A549 (cell line): ENCODE measurements around the gene GNL1. TPM values are rescaled to one million over a fixed set of nuclear protein-coding genes. Genes with fewer than 3 reads are reported as not detected.

Experiments
- ATAC-seq, 2 experiments: fragments of 200-7000 bp in 1 of 2; fragments of >200 bp in 1 of 2; cut with Nextera tagmentation in 1 of 2; cut with Tn5 transposase in 1 of 2; 3 replicates each; pipeline versions ENCODE4 v1.8.0 to v1.9.1; 2018 to 2020; ENCODE audit warnings: mild to moderate bottlenecking in 1 of 2, moderate library complexity in 1 of 2
- CTCF ChIA-PET: fragments of 300-600 bp; sonication (Branson Sonifier 250); formaldehyde crosslinking; extraction: SDS; loops from one replicate; lab custom pipeline; 2021; ENCODE audit warnings: antibody characterized with exemption, inconsistent platforms; lab: Yijun Ruan, JAX
- POLR2A ChIA-PET: fragments of 350-600 bp; formaldehyde crosslinking; extraction: SDS; loops from one replicate; lab custom pipeline; 2021; ENCODE audit warnings: antibody characterized with exemption, inconsistent platforms; lab: Yijun Ruan, JAX
- DNase-seq, 2 experiments: peaks; one replicate each; pipeline versions ENCODE4 v3.0.0 to v3.0.0-alpha.2; 2011 to 2016; ENCODE audit warnings: low read depth in 1 of 2, low spot score in 1 of 2
- FAIRE-seq: peaks from 2 replicates; lab custom pipeline; 2011; peaks lifted over from hg19 to GRCh38; lab: Jason Lieb, UNC
- H3K27ac ChIP-seq, 2 experiments: fragments of >200 bp; sonication (Bioruptor Twin); formaldehyde crosslinking; 3 replicates each; pipeline ENCODE4 v1.5.1; 2016 to 2017
- H3K4me1 ChIP-seq: fragments of >200 bp; sonication (Bioruptor Twin); formaldehyde crosslinking; 3 replicates; pipeline ENCODE4 v1.6.1; 2016
- H3K4me2 ChIP-seq: fragments of >200 bp; sonication (Bioruptor Twin); formaldehyde crosslinking; 3 replicates; pipeline ENCODE4 v1.6.1; 2016
- H3K4me3 ChIP-seq: fragments of >200 bp; sonication (Bioruptor Twin); formaldehyde crosslinking; 3 replicates; pipeline ENCODE4 v1.5.1; 2016
- H3K9me3 ChIP-seq: fragments of >200 bp; sonication (Bioruptor Twin); formaldehyde crosslinking; 3 replicates; pipeline ENCODE4 v1.6.1; 2016
- EHF ChIP-seq: fragments of 250-450 bp; sonication (Bioruptor Pico); IDR thresholded peaks from 2 replicates; pipeline ENCODE4 v1.5.0; 2020; ENCODE audit warnings: mild to moderate bottlenecking
- FOSB ChIP-seq: fragments of 250-450 bp; sonication (Bioruptor Pico); IDR thresholded peaks from 2 replicates; pipeline ENCODE4 v1.5.0; 2020; ENCODE audit warnings: mild to moderate bottlenecking, moderate library complexity
- FOXS1 ChIP-seq: fragments of 250-450 bp; sonication (Bioruptor Pico); IDR thresholded peaks from 2 replicates; pipeline ENCODE4 v1.5.0; 2020; ENCODE audit warnings: mild to moderate bottlenecking, moderate library complexity
- HDAC2 ChIP-seq: fragments of 200-600 bp; sonication (generic); IDR thresholded peaks from 2 replicates; pipeline ENCODE4 v1.6.1; 2016
- HEYL ChIP-seq: fragments of 250-450 bp; sonication (Bioruptor Pico); IDR thresholded peaks from 2 replicates; pipeline ENCODE4 v1.8.0; 2021; ENCODE audit warnings: mild to moderate bottlenecking, moderate library complexity
- HOXA7 ChIP-seq: fragments of 250-450 bp; sonication (Bioruptor Pico); IDR thresholded peaks from 2 replicates; pipeline ENCODE4 v1.5.0; 2020; ENCODE audit warnings: mild to moderate bottlenecking, moderate library complexity
- HOXB13 ChIP-seq: fragments of 250-450 bp; sonication (Bioruptor Pico); IDR thresholded peaks from 2 replicates; pipeline ENCODE4 v1.5.0; 2020; ENCODE audit warnings: low read depth, mild to moderate bottlenecking, moderate library complexity
- HOXB5 ChIP-seq: fragments of 250-450 bp; sonication (Bioruptor Pico); IDR thresholded peaks from 2 replicates; pipeline ENCODE4 v1.5.0; 2020; ENCODE audit warnings: mild to moderate bottlenecking, moderate library complexity
- JUN ChIP-seq, 2 experiments: fragments of >200 bp; sonication (Bioruptor Twin); formaldehyde crosslinking; IDR thresholded peaks; 2 replicates in 1 of 2; 3 replicates in 1 of 2; pipeline ENCODE4 v1.6.1; 2016 to 2017
- KDM1A ChIP-seq: fragments of 200-600 bp; sonication (generic); IDR thresholded peaks from 2 replicates; pipeline ENCODE4 v1.6.1; 2016; ENCODE audit warnings: low read depth, mild to moderate bottlenecking
- KDM5A ChIP-seq: fragments of 200-600 bp; sonication (generic); IDR thresholded peaks from 2 replicates; pipeline ENCODE4 v1.6.1; 2016; ENCODE audit warnings: antibody characterized with exemption, mild to moderate bottlenecking
- MAFK ChIP-seq: fragments of 450-650 bp; IDR thresholded peaks from 2 replicates; pipeline ENCODE4 v1.6.1; 2014; ENCODE audit not compliant: partially characterized antibody
- PHF8 ChIP-seq: fragments of 200-600 bp; sonication (generic); IDR thresholded peaks from 2 replicates; pipeline ENCODE4 v1.6.1; 2016; ENCODE audit warnings: low read depth, mild to moderate bottlenecking, antibody characterized with exemption, moderate library complexity, borderline replicate concordance
- POLR2A ChIP-seq: IDR thresholded peaks from 2 replicates; pipeline ENCODE4 v1.6.1; 2012; ENCODE audit warnings: mild to moderate bottlenecking, low read length
- POLR2AphosphoS2 ChIP-seq: conservative IDR thresholded peaks from 2 replicates; pipeline ENCODE4 v1.6.1; 2012; ENCODE audit warnings: low read length, improper control_type of control experiment, inconsistent platforms
- RARB ChIP-seq: fragments of 250-450 bp; sonication (Bioruptor Pico); IDR thresholded peaks from 2 replicates; pipeline ENCODE4 v1.8.0; 2021; ENCODE audit warnings: mild to moderate bottlenecking, moderate library complexity
- RCOR1 ChIP-seq: fragments of 150-350 bp; IDR thresholded peaks from 2 replicates; pipeline ENCODE4 v1.6.1; 2014; ENCODE audit warnings: antibody characterized with exemption, low read length, low read depth
- RFX5 ChIP-seq: fragments of 450-650 bp; IDR thresholded peaks from 2 replicates; pipeline ENCODE4 v1.7.1; 2014; ENCODE audit warnings: antibody characterized with exemption, mild to moderate bottlenecking, moderate library complexity
- SREBF2 ChIP-seq: fragments of 450-650 bp; IDR thresholded peaks from 2 replicates; pipeline ENCODE4 v1.6.1; 2014; ENCODE audit warnings: mild to moderate bottlenecking, moderate library complexity
- TP53 ChIP-seq: fragments of 250-450 bp; sonication (Bioruptor Pico); IDR thresholded peaks from 2 replicates; pipeline ENCODE4 v1.5.0; 2021; ENCODE audit warnings: mild to moderate bottlenecking, moderate library complexity
- ZC3H11A ChIP-seq: fragments of 450-650 bp; IDR thresholded peaks from 2 replicates; pipeline ENCODE4 v1.6.1; 2014; ENCODE audit warnings: antibody characterized with exemption, mild to moderate bottlenecking
- ZFP36 ChIP-seq: fragments of 450-650 bp; IDR thresholded peaks from 2 replicates; pipeline ENCODE4 v1.6.1; 2014; ENCODE audit warnings: borderline replicate concordance; ENCODE audit not compliant: partially characterized antibody
- ZNF302 ChIP-seq: fragments of 250-450 bp; sonication (Bioruptor Pico); IDR thresholded peaks from 2 replicates; pipeline ENCODE4 v1.9.0; 2021; ENCODE audit warnings: inconsistent platforms, mild to moderate bottlenecking, moderate library complexity
- ZSCAN20 ChIP-seq: fragments of 250-450 bp; sonication (Bioruptor Pico); IDR thresholded peaks from 2 replicates; pipeline ENCODE4 v1.8.0; 2022; ENCODE audit warnings: mild to moderate bottlenecking, moderate library complexity
- WGBS: methylation state at CpG from one replicate; pipeline ENCODE4 v1.1.6; 2017; ENCODE audit errors: missing lambda C conversion rate; 5-methylcytosine and 5-hydroxymethylcytosine counted together
- polyA plus RNA-seq, 4 experiments: library from polyadenylated mRNA; depleted of rRNA in 3 of 4; stranded (reverse); fragments of >200 nt; fragmentation: RNase III in 1 of 4; extraction: RNeasy Plus Mini Kit Qiagen cat#74134 plus additional on column Dnase treatment in 1 of 4; gene quantifications; 2 replicates in 3 of 4; 3 replicates in 1 of 4; pipeline ENCODE4 v1.2.3, GENCODE V29; 2011 to 2017
- TF ChIP-seq, protein P1 (sequence below): fragments of 250-450 bp; sonication (Bioruptor Pico); IDR thresholded peaks from 2 replicates; pipeline ENCODE4 v1.5.0; 2020; ENCODE audit warnings: low read depth, mild to moderate bottlenecking, moderate library complexity
- TF ChIP-seq, protein P2 (sequence below): fragments of >200 bp; sonication (Bioruptor Twin); formaldehyde crosslinking; IDR thresholded peaks from 2 replicates; pipeline ENCODE4 v1.6.1; 2016
- TF ChIP-seq, protein P3 (sequence below): fragments of >200 bp; sonication (Bioruptor Twin); formaldehyde crosslinking; IDR thresholded peaks from 3 replicates; pipeline ENCODE4 v1.5.1; 2016
- TF ChIP-seq, protein P4 (sequence below): IDR thresholded peaks from 2 replicates; pipeline ENCODE4 v1.6.1; 2012

Gene GNL1
- polyA plus RNA-seq, 2 of the 4 experiments (the other 2 are of a cell fraction): 18.5 to 27.2 TPM

DNA sequence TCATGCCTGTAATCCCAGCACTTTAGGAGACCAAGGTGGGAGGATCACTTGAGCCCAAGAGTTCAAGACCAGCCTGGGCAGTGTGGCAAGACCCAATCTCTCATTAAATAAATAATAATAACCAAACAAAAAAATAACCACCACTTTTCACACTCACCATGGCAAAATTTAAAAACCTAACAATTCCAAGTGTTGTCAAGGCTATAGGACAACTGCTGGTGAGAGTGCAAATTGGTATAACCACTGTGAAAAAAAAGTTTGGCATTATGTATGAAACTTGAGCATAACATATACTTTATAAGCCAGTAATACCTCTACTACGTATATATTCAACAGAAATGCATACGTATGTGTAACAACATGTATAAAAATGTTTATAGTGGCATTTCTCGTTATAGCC is 4.6 kb upstream of the GNL1 start:
- Histone ChIP-seq H3K27ac (no peak overlapping the region), H3K4me2 (no peak overlapping the region), H3K4me3 (no peak overlapping the region), H3K9me3 (no peaks in the 10 kb centered on the region), H3K4me1 (peaks cover 8% of the 10 kb centered on the region; the same call in 2 of the 3 replicates)
- FAIRE-seq (no peak), ATAC-seq (no peak), DNase-seq (no peak)
- POLR2A ChIA-PET: interaction anchor here (0.6 kb wide), 2 partner anchors 10 to 54 kb away, joined by 3 to 6 read pairs; partner anchors contain the start of gene ABCF1
- CTCF ChIA-PET: interaction anchor here (1.7 kb wide), 1 partner anchor 16 kb away, joined by 7 read pairs; no protein-coding TSS in a partner anchor
- 94% methylated on average over 3 of the region's 3 CpGs for WGBS
- TF ChIP-seq PHF8 (no peak), FOXS1 (CRISPR knock-in tag) (no peak), HDAC2 (no peak), RCOR1 (no peak), SREBF2 (no peak), RFX5 (no peak), ZFP36 (peak; percentile 11)
- TF ChIP-seq, protein P1, sequence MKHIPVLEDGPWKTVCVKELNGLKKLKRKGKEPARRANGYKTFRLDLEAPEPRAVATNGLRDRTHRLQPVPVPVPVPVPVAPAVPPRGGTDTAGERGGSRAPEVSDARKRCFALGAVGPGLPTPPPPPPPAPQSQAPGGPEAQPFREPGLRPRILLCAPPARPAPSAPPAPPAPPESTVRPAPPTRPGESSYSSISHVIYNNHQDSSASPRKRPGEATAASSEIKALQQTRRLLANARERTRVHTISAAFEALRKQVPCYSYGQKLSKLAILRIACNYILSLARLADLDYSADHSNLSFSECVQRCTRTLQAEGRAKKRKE (CRISPR knock-in tag): no peak
- TF ChIP-seq, protein P2, sequence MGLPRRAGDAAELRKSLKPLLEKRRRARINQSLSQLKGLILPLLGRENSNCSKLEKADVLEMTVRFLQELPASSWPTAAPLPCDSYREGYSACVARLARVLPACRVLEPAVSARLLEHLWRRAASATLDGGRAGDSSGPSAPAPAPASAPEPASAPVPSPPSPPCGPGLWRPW: no peak

DNA sequence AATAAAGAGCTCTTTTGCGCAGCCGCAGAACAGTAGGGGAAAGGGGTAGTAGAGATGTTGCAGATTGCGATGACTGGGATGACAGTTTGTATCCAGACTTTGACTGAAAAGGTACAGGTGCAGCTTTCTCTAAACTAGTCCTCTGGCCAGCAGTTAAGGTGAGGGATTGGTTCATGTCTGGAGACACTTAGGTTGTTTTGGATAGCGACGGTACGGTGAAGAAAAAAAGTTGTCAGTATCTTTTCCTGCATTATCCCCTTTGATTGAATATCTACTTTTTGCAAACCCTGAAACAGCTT is 1.3 kb upstream of the GNL1 start:
- H3K9me3 ChIP-seq: no peaks in the 10 kb centered on the region
- no peak for TF ChIP-seq HEYL (CRISPR knock-in tag)
- no peak for TF ChIP-seq POLR2AphosphoS2
- TF ChIP-seq ZC3H11A: no peak
- no peak for TF ChIP-seq ZFP36
- no peak for TF ChIP-seq JUN (IDR thresholded peaks at IDR 0.05)
- no peak for TF ChIP-seq HOXA7 (CRISPR knock-in tag)
- no peak for TF ChIP-seq ZSCAN20 (CRISPR knock-in tag)
- TF ChIP-seq RARB (CRISPR knock-in tag): no peak
- TF ChIP-seq, all 56 proteins: peak for 0
- Histone ChIP-seq H3K4me2 (peak overlapping the region; percentile 93), H3K4me3 (peak overlapping the region; percentile 88), H3K27ac (peak overlapping the region; percentile 91 to 94), H3K4me1 (peaks cover 13% of the 10 kb centered on the region; the same call in 2 of the 3 replicates)
- DNase-seq (no peak), FAIRE-seq (no peak), ATAC-seq (no peak)
- 0% methylated on average over 6 of the region's 6 CpGs for WGBS
- ChIA-PET POLR2A (interaction anchor here (0.6 to 1.7 kb wide), 5 partner anchors 10 to 58 kb away, joined by 3 to 15 read pairs (median 3); partner anchors contain the start of gene ABCF1), CTCF (interaction anchor here (9.4 kb wide), 1 partner anchor 15 kb away, joined by 103 read pairs; no protein-coding TSS in a partner anchor)

DNA sequence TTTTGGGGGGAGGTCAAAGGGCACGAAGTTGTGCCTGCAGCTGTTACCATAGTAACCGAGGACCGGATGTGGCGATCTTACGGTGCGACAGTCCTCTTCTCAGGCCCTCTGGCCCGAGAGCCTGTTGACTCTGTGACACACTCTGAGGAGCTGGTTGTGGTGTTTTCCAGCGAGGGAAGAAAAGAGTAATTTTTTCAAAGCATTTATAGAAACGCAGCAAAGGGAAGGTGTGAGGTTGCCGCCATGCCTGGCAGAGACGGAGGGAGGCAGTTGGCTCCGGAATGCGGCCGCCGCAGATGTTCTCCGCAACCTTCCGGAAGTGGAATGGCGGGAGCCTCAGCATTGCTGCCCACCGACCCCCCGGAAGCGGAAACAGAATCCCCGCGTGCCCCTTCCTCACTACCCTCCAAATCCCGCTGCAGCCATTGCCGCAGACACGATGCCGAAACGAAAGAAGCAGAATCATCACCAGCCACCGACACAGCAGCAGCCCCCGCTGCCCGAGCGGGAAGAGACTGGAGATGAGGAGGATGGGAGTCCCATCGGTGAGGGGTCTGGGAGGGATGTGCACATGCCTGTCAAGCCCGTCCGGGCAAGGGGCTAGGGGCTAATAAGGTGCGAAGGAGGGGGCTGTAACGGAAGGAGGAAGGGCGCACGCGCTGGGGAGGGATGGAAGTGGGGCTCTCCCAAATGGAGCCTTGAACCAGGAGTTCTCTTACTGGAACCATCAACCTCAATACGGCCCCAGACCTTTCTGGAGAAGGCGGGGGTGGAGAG is 805 bp upstream of the GNL1 start, which contains the start of gene PRR3:
PRR3 (plus strand) TSS at position 390 of the 777 bp plus-strand sequence; CDS start at position 440, 50 bp downstream.
- Histone ChIP-seq H3K4me2 (peak within 1 kb of the TSS; percentile 93), H3K9me3 (no peaks in the 10 kb centered on the region), H3K4me3 (peak within 1 kb of the TSS; percentile 88), H3K27ac (peak within 1 kb of the TSS; percentile 91 to 94), H3K4me1 (peaks cover 13% of the 10 kb centered on the region; the same call in 2 of the 3 replicates)
- CTCF ChIA-PET: interaction anchor here (9.4 kb wide), 1 partner anchor 14 kb away, joined by 103 read pairs; no protein-coding TSS in a partner anchor
- no peak for FAIRE-seq
- peak; percentile 83 to 85 for ATAC-seq
- DNase-seq: peak; percentile 67 to 93
- POLR2A ChIA-PET: interaction anchor here (0.6 to 1.7 kb wide), 6 partner anchors 10 to 59 kb away, joined by 3 to 15 read pairs (median 3); partner anchors contain the start of gene ABCF1
- WGBS: 2% methylated on average over 26 of the region's 42 CpGs
- TF ChIP-seq, protein P3, sequence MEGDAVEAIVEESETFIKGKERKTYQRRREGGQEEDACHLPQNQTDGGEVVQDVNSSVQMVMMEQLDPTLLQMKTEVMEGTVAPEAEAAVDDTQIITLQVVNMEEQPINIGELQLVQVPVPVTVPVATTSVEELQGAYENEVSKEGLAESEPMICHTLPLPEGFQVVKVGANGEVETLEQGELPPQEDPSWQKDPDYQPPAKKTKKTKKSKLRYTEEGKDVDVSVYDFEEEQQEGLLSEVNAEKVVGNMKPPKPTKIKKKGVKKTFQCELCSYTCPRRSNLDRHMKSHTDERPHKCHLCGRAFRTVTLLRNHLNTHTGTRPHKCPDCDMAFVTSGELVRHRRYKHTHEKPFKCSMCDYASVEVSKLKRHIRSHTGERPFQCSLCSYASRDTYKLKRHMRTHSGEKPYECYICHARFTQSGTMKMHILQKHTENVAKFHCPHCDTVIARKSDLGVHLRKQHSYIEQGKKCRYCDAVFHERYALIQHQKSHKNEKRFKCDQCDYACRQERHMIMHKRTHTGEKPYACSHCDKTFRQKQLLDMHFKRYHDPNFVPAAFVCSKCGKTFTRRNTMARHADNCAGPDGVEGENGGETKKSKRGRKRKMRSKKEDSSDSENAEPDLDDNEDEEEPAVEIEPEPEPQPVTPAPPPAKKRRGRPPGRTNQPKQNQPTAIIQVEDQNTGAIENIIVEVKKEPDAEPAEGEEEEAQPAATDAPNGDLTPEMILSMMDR: no peak
- peak; percentile 56; the same call in 1 of the 2 replicates for TF ChIP-seq HOXB5 (CRISPR knock-in tag)
- no peak for TF ChIP-seq RARB (CRISPR knock-in tag)
- TF ChIP-seq FOSB (CRISPR knock-in tag): no peak
- TF ChIP-seq POLR2A: peak; percentile 49
- TF ChIP-seq KDM5A: peak; percentile 69
- peak; percentile 81; the same call in 1 of the 2 replicates for TF ChIP-seq EHF (CRISPR knock-in tag)
- TF ChIP-seq, protein P4, sequence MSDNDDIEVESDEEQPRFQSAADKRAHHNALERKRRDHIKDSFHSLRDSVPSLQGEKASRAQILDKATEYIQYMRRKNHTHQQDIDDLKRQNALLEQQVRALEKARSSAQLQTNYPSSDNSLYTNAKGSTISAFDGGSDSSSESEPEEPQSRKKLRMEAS: peak; percentile 98
- no peak for TF ChIP-seq KDM1A
- TF ChIP-seq TP53 (CRISPR knock-in tag): no peak
- TF ChIP-seq HOXA7 (CRISPR knock-in tag): 0 out of 2 replicates have a peak, but pooled peaks have one; percentile 24
- TF ChIP-seq HOXB13 (CRISPR knock-in tag): peak; percentile 87
- TF ChIP-seq MAFK: peak; percentile 23
- TF ChIP-seq ZNF302 (CRISPR knock-in tag): peak; percentile 53; the same call in 1 of the 2 replicates
